ENCODE results near the gene ASTN1. TPM values are rescaled to one million over a fixed set of nuclear protein-coding genes. Genes with fewer than 3 reads are reported as not detected.

ASTN1 gene
- total and polyA plus RNA-seq, 9 donors = 1.1 to 14.8 (median 2.7) TPM

GRCh38 chr1:176854121-176854520 is 310.4 kb downstream of the ASTN1 start:
- no peak overlapping the region for H3K4me3 ChIP-seq
- no peak for DNase-seq
- H3K36me3 ChIP-seq = no peaks in the 10 kb centered on the region
- no peaks in the 10 kb centered on the region for H3K27me3 ChIP-seq
- H3K4me1 ChIP-seq (ENCODE audit: insufficient read depth) = no peaks in the 10 kb centered on the region
- no peak for TF ChIP-seq CTCF (IDR thresholded peaks at IDR 0.05)
- no peak for TF ChIP-seq EP300 (IDR thresholded peaks at IDR 0.05)
- no peak for TF ChIP-seq POLR2A (IDR thresholded peaks at IDR 0.05)
- no peaks in the 10 kb centered on the region for H3K9me3 ChIP-seq
- H3K27ac ChIP-seq = no peak overlapping the region
- WGBS, 3 donors = 85 to 88% (median 88%) methylated on average over 4 of the region's 4 CpGs
- intact Hi-C loops (cut with DNase I) = no loop called here

GRCh38 chr1:176853503-176853902 is 311.0 kb downstream of the ASTN1 start:
- no peaks in the 10 kb centered on the region for H3K9me3 ChIP-seq
- no peaks in the 10 kb centered on the region for H3K4me1 ChIP-seq (ENCODE audit: insufficient read depth)
- no peaks in the 10 kb centered on the region for H3K27me3 ChIP-seq
- intact Hi-C loops (cut with DNase I) = no loop called here
- no peak overlapping the region for H3K27ac ChIP-seq
- no peak for DNase-seq
- H3K4me3 ChIP-seq = no peak overlapping the region
- TF ChIP-seq CTCF (IDR thresholded peaks at IDR 0.05) (no peak), POLR2A (IDR thresholded peaks at IDR 0.05) (no peak), EP300 (IDR thresholded peaks at IDR 0.05) (no peak)
- no peaks in the 10 kb centered on the region for H3K36me3 ChIP-seq
- 47 to 59% (median 52%) methylated on average over 3 of the region's 3 CpGs for WGBS, 3 donors

- WGBS, 3 donors = 85 to 92% (median 87%) methylated on average over 3 of the region's 3 CpGs
- H3K4me3 ChIP-seq = no peak overlapping the region
- no peaks in the 10 kb centered on the region for H3K9me3 ChIP-seq
- H3K27me3 ChIP-seq = no peaks in the 10 kb centered on the region
- intact Hi-C loops (cut with DNase I) = no loop called here
- no peaks in the 10 kb centered on the region for H3K36me3 ChIP-seq
- no peak for TF ChIP-seq POLR2A (IDR thresholded peaks at IDR 0.05)
- TF ChIP-seq CTCF (IDR thresholded peaks at IDR 0.05) = no peak
- no peak for TF ChIP-seq EP300 (IDR thresholded peaks at IDR 0.05)
- no peak for DNase-seq
- no peaks in the 10 kb centered on the region for H3K4me1 ChIP-seq (ENCODE audit: insufficient read depth)
- no peak overlapping the region for H3K27ac ChIP-seq
These were observed 312.4 kb downstream of the ASTN1 start for GRCh38 chr1:176852124-176852523.

- TF ChIP-seq CTCF (IDR thresholded peaks at IDR 0.05) (no peak), EP300 (IDR thresholded peaks at IDR 0.05) (no peak), POLR2A (IDR thresholded peaks at IDR 0.05) (no peak)
- WGBS, 3 donors = 53 to 83% (median 69%) methylated on average over 4 of the region's 4 CpGs
These were observed 313.6 kb downstream of the ASTN1 start for GRCh38 chr1:176850871-176851270.

More at GRCh38 chr1:176850871-176851270, 313.6 kb downstream of the ASTN1 start:
- H3K27ac ChIP-seq = no peak overlapping the region
- no peak for DNase-seq
- H3K27me3 ChIP-seq = no peaks in the 10 kb centered on the region
- no peaks in the 10 kb centered on the region for H3K36me3 ChIP-seq
- no peaks in the 10 kb centered on the region for H3K9me3 ChIP-seq
- intact Hi-C loops (cut with DNase I) = no loop called here
- no peak overlapping the region for H3K4me3 ChIP-seq
- no peaks in the 10 kb centered on the region for H3K4me1 ChIP-seq (ENCODE audit: insufficient read depth)
